ENCODE measurements around the gene RASAL2.
"Not testable (repeated sequence)": the region's sequence is repeated elsewhere in the genome, so short reads cannot be mapped to it uniquely, and the experiment has no call there.

RASAL2 gene

GRCh38 chr1:178174539-178174938, 80.6 kb downstream of the RASAL2 start:
- TF ChIP-seq POLR2A (IDR thresholded peaks at IDR 0.05; ENCODE audit: low read depth, low read length), result no peak
- FAIRE-seq (peak; percentile 53), DNase-seq (ENCODE audit: insufficient read length, low spot score) (no peak)

- no peak for TF ChIP-seq POLR2A (IDR thresholded peaks at IDR 0.05; ENCODE audit: low read depth, low read length)
- no peak for FAIRE-seq
- DNase-seq (ENCODE audit: insufficient read length, low spot score), result no peak
Measured at GRCh38 chr1:178180405-178180804, 86.5 kb downstream of the RASAL2 start.

GRCh38 chr1:178183796-178184195, 89.9 kb downstream of the RASAL2 start:
- FAIRE-seq, result no peak
- no peak for DNase-seq (ENCODE audit: insufficient read length, low spot score)
- TF ChIP-seq POLR2A (IDR thresholded peaks at IDR 0.05; ENCODE audit: low read depth, low read length), result no peak

GRCh38 chr1:178188306-178188705, 94.4 kb downstream of the RASAL2 start:
- FAIRE-seq, result no peak
- no peak for TF ChIP-seq POLR2A (IDR thresholded peaks at IDR 0.05; ENCODE audit: low read depth, low read length)
- no peak for DNase-seq (ENCODE audit: insufficient read length, low spot score)

- no peak for TF ChIP-seq POLR2A (IDR thresholded peaks at IDR 0.05; ENCODE audit: low read depth, low read length)
- peak; percentile 90 for FAIRE-seq
- no peak for DNase-seq (ENCODE audit: insufficient read length, low spot score)
Measured at GRCh38 chr1:178189814-178190213, 95.9 kb downstream of the RASAL2 start.

- FAIRE-seq, result no peak
- TF ChIP-seq POLR2A (IDR thresholded peaks at IDR 0.05; ENCODE audit: low read depth, low read length), result no peak
Measured at GRCh38 chr1:178190881-178191280, 97.0 kb downstream of the RASAL2 start.

GRCh38 chr1:178192686-178193085, 98.8 kb downstream of the RASAL2 start:
- FAIRE-seq (peak; percentile 97), DNase-seq (ENCODE audit: insufficient read length, low spot score) (peak; percentile 21)
- TF ChIP-seq POLR2A (IDR thresholded peaks at IDR 0.05; ENCODE audit: low read depth, low read length), result no peak

More at GRCh38 chr1:178190881-178191280, 97.0 kb downstream of the RASAL2 start:
- no peak for DNase-seq (ENCODE audit: insufficient read length, low spot score)

GRCh38 chr1:178196631-178197030, 102.7 kb downstream of the RASAL2 start:
- no peak for FAIRE-seq
- no peak for TF ChIP-seq POLR2A (IDR thresholded peaks at IDR 0.05; ENCODE audit: low read depth, low read length)
- DNase-seq (ENCODE audit: insufficient read length, low spot score), result no peak

GRCh38 chr1:178202095-178202494, 108.2 kb downstream of the RASAL2 start:
- DNase-seq (ENCODE audit: insufficient read length, low spot score), result not testable (repeated sequence)

GRCh38 chr1:178202546-178202945, 108.6 kb downstream of the RASAL2 start:
- DNase-seq (ENCODE audit: insufficient read length, low spot score); FAIRE-seq: not testable (repeated sequence)

More at GRCh38 chr1:178202095-178202494, 108.2 kb downstream of the RASAL2 start:
- FAIRE-seq, result not testable (repeated sequence)

GRCh38 chr1:178208269-178208856, 114.5 kb downstream of the RASAL2 start:
- FAIRE-seq; DNase-seq (ENCODE audit: insufficient read length, low spot score): not testable (repeated sequence)

GRCh38 chr1:178209935-178210334, 116.0 kb downstream of the RASAL2 start:
- no peak for TF ChIP-seq POLR2A (IDR thresholded peaks at IDR 0.05; ENCODE audit: low read depth, low read length)
- no peak for FAIRE-seq
- no peak for DNase-seq (ENCODE audit: insufficient read length, low spot score)

GRCh38 chr1:178218550-178218949, 124.6 kb downstream of the RASAL2 start:
- no peak for TF ChIP-seq POLR2A (IDR thresholded peaks at IDR 0.05; ENCODE audit: low read depth, low read length)
- FAIRE-seq (no peak), DNase-seq (ENCODE audit: insufficient read length, low spot score) (no peak)

GRCh38 chr1:178220094-178220493, 126.2 kb downstream of the RASAL2 start:
- FAIRE-seq (no peak), DNase-seq (ENCODE audit: insufficient read length, low spot score) (peak; percentile 3)
- no peak for TF ChIP-seq POLR2A (IDR thresholded peaks at IDR 0.05; ENCODE audit: low read depth, low read length)

- TF ChIP-seq POLR2A (IDR thresholded peaks at IDR 0.05; ENCODE audit: low read depth, low read length), result no peak
- DNase-seq (ENCODE audit: insufficient read length, low spot score) (no peak), FAIRE-seq (no peak)
Measured at GRCh38 chr1:178223289-178223688, 129.4 kb downstream of the RASAL2 start.

GRCh38 chr1:178224358-178224757, 130.5 kb downstream of the RASAL2 start:
- DNase-seq (ENCODE audit: insufficient read length, low spot score) (no peak), FAIRE-seq (no peak)
- no peak for TF ChIP-seq POLR2A (IDR thresholded peaks at IDR 0.05; ENCODE audit: low read depth, low read length)

Data from H54 (cell line).